ENCODE results near the gene SLC52A3. TPM values are rescaled to one million over a fixed set of nuclear protein-coding genes. Genes with fewer than 3 reads are reported as not detected.
"Not testable (repeated sequence)": the region's sequence is repeated elsewhere in the genome, so short reads cannot be mapped to it uniquely, and the experiment has no call there.

The SLC52A3 gene
- total RNA-seq (10 to 100 TPM in 2 of 5 donors, 1 to 10 TPM in 1, under 1 TPM in 2; 0.58 to 24.0 (median 1.3) TPM), polyA plus RNA-seq (1 to 10 TPM in 2 of 3 donors, under 1 TPM in 1; 0.46 to 3.5 (median 2.5) TPM)
- long read RNA-seq, donor 1: 0 reads
- long read RNA-seq, donor 2: 0 reads
- long read RNA-seq, donor 3: 0 reads
- long read RNA-seq, donor 4: 0 reads
- long read RNA-seq, donor 5: 0 reads
- long read RNA-seq, donor 6: 0 reads
- long read RNA-seq, donor 7: 0 reads
- long read RNA-seq, donor 8: 0 reads
- long read RNA-seq, donor 9: 0 reads
- long read RNA-seq, donor 10, partial matches to known transcripts: 0 of 2 reads
- long read RNA-seq, donor 10, other reads (novel, unspliced or antisense): 0 of 2 reads

- intact Hi-C loops (cut with DNase I; ENCODE audit: low total_unique reads): no loop called here
- Histone ChIP-seq H3K36me3 (peaks cover 0 to 15% (median 4%) of the 10 kb centered on the region in 4 donors), H3K4me1 (peaks cover 0 to 11% (median 5%) of the 10 kb centered on the region in 4 donors), H3K27ac (peak within 1 kb of the TSS; percentile 74 to 86 (median 82)), H3K27me3 (no peaks in the 10 kb centered on the region), H3K9me3 (no peaks in the 10 kb centered on the region), H3K4me3 (peak within 1 kb of the TSS; percentile 25 to 40 (median 28))
- TF ChIP-seq EP300 (IDR thresholded peaks at IDR 0.05) (no peak), POLR2AphosphoS5 (IDR thresholded peaks at IDR 0.05) (peak in 2 of 3 donors; percentile 86 to 91), CTCF (IDR thresholded peaks at IDR 0.05) (peak in 4 of 7 experiments; percentile 28 to 64 (median 38))
- peak; percentile 84 to 89 for DNase-seq
- WGBS, 5 donors: 17 to 42% (median 26%) methylated on average over 12 of the region's 12 CpGs
Observed at GRCh38 chr20:768426-768978, at the start of gene SLC52A3. TSS of gene SLC52A3 (minus strand) at chr20:768500. CDS start at chr20:765774, 2,726 bp downstream.

- H3K4me1 ChIP-seq: peaks cover 0 to 5% (median 2%) of the 10 kb centered on the region in 4 donors
- H3K9me3 ChIP-seq: no peaks in the 10 kb centered on the region
- intact Hi-C loops (cut with DNase I; ENCODE audit: low total_unique reads): loop anchor here (2.0 to 10.0 kb wide), 2 partner anchors 141 to 399 kb away; no protein-coding TSS in a partner anchor
- no peak overlapping the region for H3K4me3 ChIP-seq
- H3K27ac ChIP-seq: no peak overlapping the region
- peak; percentile 68 to 84 for DNase-seq
- no peaks in the 10 kb centered on the region for H3K36me3 ChIP-seq
- WGBS, 5 donors: 27 to 30% (median 29%) methylated on average over 13 of the region's 13 CpGs
- H3K27me3 ChIP-seq: peaks cover 0 to 48% (median 6%) of the 10 kb centered on the region in 3 donors
- TF ChIP-seq POLR2A (IDR thresholded peaks at IDR 0.05) (no peak), CTCF (IDR thresholded peaks at IDR 0.05) (peak in 6 of 7 experiments; percentile 91 to 99 (median 97))
Observed at GRCh38 chr20:815914-816606, 47.8 kb upstream of the SLC52A3 start.

GRCh38 chr20:815226-815625 lies 46.9 kb upstream of the SLC52A3 start:
- H3K27ac ChIP-seq: no peak overlapping the region
- H3K27me3 ChIP-seq: peaks cover 0 to 54% (median 6%) of the 10 kb centered on the region in 3 donors
- peaks cover 0 to 5% (median 2%) of the 10 kb centered on the region in 4 donors for H3K4me1 ChIP-seq
- TF ChIP-seq EP300 (IDR thresholded peaks at IDR 0.05) (no peak), POLR2AphosphoS5 (IDR thresholded peaks at IDR 0.05) (no peak), POLR2A (IDR thresholded peaks at IDR 0.05) (no peak), CTCF (IDR thresholded peaks at IDR 0.05) (no peak)
- no peak for DNase-seq
- intact Hi-C loops (cut with DNase I; ENCODE audit: low total_unique reads): loop anchor here (2.0 to 10.0 kb wide), 2 partner anchors 142 to 400 kb away; no protein-coding TSS in a partner anchor
- H3K9me3 ChIP-seq: no peaks in the 10 kb centered on the region
- no peak overlapping the region for H3K4me3 ChIP-seq
- H3K36me3 ChIP-seq: no peaks in the 10 kb centered on the region
- 84 to 90% (median 89%) methylated on average over 10 of the region's 10 CpGs for WGBS, 5 donors

- Histone ChIP-seq H3K27me3 (peaks cover 0 to 63% (median 6%) of the 10 kb centered on the region in 3 donors), H3K4me3 (no peak overlapping the region), H3K9me3 (no peaks in the 10 kb centered on the region), H3K27ac (no peak overlapping the region), H3K36me3 (no peaks in the 10 kb centered on the region), H3K4me1 (no peaks in the 10 kb centered on the region)
- WGBS, 5 donors: 66 to 80% (median 68%) methylated on average over 8 of the region's 8 CpGs
- TF ChIP-seq POLR2AphosphoS5 (IDR thresholded peaks at IDR 0.05) (no peak), POLR2A (IDR thresholded peaks at IDR 0.05) (no peak), EP300 (IDR thresholded peaks at IDR 0.05) (no peak), CTCF (IDR thresholded peaks at IDR 0.05) (no peak)
- no peak for DNase-seq
- intact Hi-C loops (cut with DNase I; ENCODE audit: low total_unique reads): loop anchor here (10.0 kb wide), 1 partner anchor 401 kb away; no protein-coding TSS in a partner anchor
Observed at GRCh38 chr20:813390-813789, 45.1 kb upstream of the SLC52A3 start.

- not testable (repeated sequence) for H3K27ac ChIP-seq
Observed at GRCh38 chr20:812435-812814, 44.1 kb upstream of the SLC52A3 start.

GRCh38 chr20:811776-812434 lies 43.6 kb upstream of the SLC52A3 start:
- not testable (repeated sequence) for H3K4me3 ChIP-seq, H3K27ac ChIP-seq, H3K36me3 ChIP-seq, DNase-seq, H3K9me3 ChIP-seq, H3K4me1 ChIP-seq
- 43 to 57% (median 48%) methylated on average over 13 of the region's 13 CpGs for WGBS, 5 donors
- intact Hi-C loops (cut with DNase I; ENCODE audit: low total_unique reads): loop anchor here (10.0 kb wide), 1 partner anchor 403 kb away; no protein-coding TSS in a partner anchor
- peaks cover 0 to 59% (median 6%) of the 10 kb centered on the region in 3 donors for H3K27me3 ChIP-seq

More at GRCh38 chr20:812435-812814, 44.1 kb upstream of the SLC52A3 start:
- 39 to 49% (median 44%) methylated on average over 2 of the region's 2 CpGs for WGBS, 5 donors
- intact Hi-C loops (cut with DNase I; ENCODE audit: low total_unique reads): loop anchor here (10.0 kb wide), 1 partner anchor 402 kb away; no protein-coding TSS in a partner anchor
- not testable (repeated sequence) for H3K4me3 ChIP-seq, DNase-seq, H3K4me1 ChIP-seq, H3K36me3 ChIP-seq, H3K9me3 ChIP-seq
- peaks cover 0 to 59% (median 6%) of the 10 kb centered on the region in 3 donors for H3K27me3 ChIP-seq

All from stomach (tissue), 19 donors.